SU-DHL-6 (cell line): Measurements from ENCODE around the gene TCP11.
"Not testable (repeated sequence)": the region's sequence is repeated elsewhere in the genome, so short reads cannot be mapped to it uniquely, and the experiment has no call there.

Source experiments
- H2AFZ ChIP-seq: fragments of 200-600 bp; sonication (generic); 2 replicates; pipeline ENCODE4 v1.6.1; 2014; ENCODE audit warnings: low read depth, mild to moderate bottlenecking, moderate library complexity, mixed read lengths, antibody characterized with exemption, low read length; ENCODE audit not compliant: severe bottlenecking
- H3F3A ChIP-seq: fragments of 200-600 bp; shearing (Covaris generic); 2 replicates; pipeline ENCODE4 v1.6.0; 2016; ENCODE audit warnings: antibody characterized with exemption, mild to moderate bottlenecking; ENCODE audit not compliant: insufficient read depth
- H3K27ac ChIP-seq: fragments of 200-600 bp; sonication (generic); 2 replicates; pipeline ENCODE4 v1.5.1; 2016; ENCODE audit warnings: low read depth, mild to moderate bottlenecking, low read length, moderate library complexity, mixed read lengths
- H3K27me3 ChIP-seq: fragments of 200-600 bp; sonication (generic), shearing (Covaris generic); 2 replicates; pipeline ENCODE4 v1.6.0; 2014; ENCODE audit warnings: mild to moderate bottlenecking, low read length
- H3K36me3 ChIP-seq: fragments of 200-600 bp; sonication (generic); 2 replicates; pipeline ENCODE4 v1.6.1; 2014; ENCODE audit warnings: mild to moderate bottlenecking, low read length, mixed read lengths
- H3K4me2 ChIP-seq: fragments of 300-600, 200-600 bp; shearing (Covaris generic), sonication (generic); 2 replicates; pipeline ENCODE4 v1.6.0; 2014; ENCODE audit warnings: low read length, low read depth, mild to moderate bottlenecking; ENCODE audit not compliant: poor library complexity, severe bottlenecking
- H3K4me3 ChIP-seq: fragments of 200-600 bp; sonication (generic); 2 replicates; pipeline ENCODE4 v1.5.1; 2014; ENCODE audit warnings: antibody characterized with exemption, low read length, mild to moderate bottlenecking, mixed read lengths; ENCODE audit not compliant: insufficient read depth, poor library complexity, severe bottlenecking
- H3K79me2 ChIP-seq: fragments of 200-600 bp; sonication (generic); 2 replicates; pipeline ENCODE4 v1.6.1; 2014; ENCODE audit warnings: mild to moderate bottlenecking, low read length, moderate library complexity; ENCODE audit not compliant: insufficient read depth
- H3K9ac ChIP-seq: fragments of 200-600 bp; sonication (generic); 2 replicates; pipeline ENCODE4 v1.7.0; 2014; ENCODE audit warnings: mild to moderate bottlenecking, low read length
- H3K9me2 ChIP-seq: fragments of 200-600 bp; sonication (generic); replicated peaks from 2 replicates; pipeline ENCODE4 v1.6.1; 2014; ENCODE audit warnings: low read length; ENCODE audit not compliant: insufficient read depth
- H3K9me3 ChIP-seq: fragments of 200-600 bp; sonication (generic); 2 replicates; pipeline ENCODE4 v1.6.1; 2014; ENCODE audit warnings: low read length, mixed read lengths; ENCODE audit not compliant: insufficient read depth
- H4K20me1 ChIP-seq: fragments of 200-600 bp; sonication (generic); 2 replicates; pipeline ENCODE4 v1.6.1; 2014; ENCODE audit warnings: low read depth, mild to moderate bottlenecking, antibody characterized with exemption, low read length, moderate library complexity, mixed read lengths
- CTCF ChIP-seq: fragments of 200-600 bp; sonication (generic); IDR thresholded peaks from one replicate; pipeline ENCODE4 v1.5.1; 2017; ENCODE audit warnings: antibody characterized with exemption, mild to moderate bottlenecking, low read length, moderate library complexity; ENCODE audit not compliant: insufficient read depth, poor library complexity, severe bottlenecking
- EZH2phosphoT487 ChIP-seq: fragments of 200-600 bp; sonication (generic), shearing (Covaris generic); conservative IDR thresholded peaks from 2 replicates; pipeline ENCODE4 v1.6.1; 2018; ENCODE audit warnings: mild to moderate bottlenecking, antibody characterized with exemption, low read length, moderate library complexity, mixed read lengths

The TCP11 gene

GRCh38 chr6:35139470-35139869, 1.7 kb downstream of the TCP11 start:
- Histone ChIP-seq H3K9me3 (no peaks in the 10 kb centered on the region), H3F3A (no peaks in the 10 kb centered on the region), H3K9me2 (no peaks in the 10 kb centered on the region), H3K27ac (no peak overlapping the region), H3K27me3 (no peaks in the 10 kb centered on the region), H3K79me2 (no peaks in the 10 kb centered on the region), H3K4me2 (no peak overlapping the region), H3K36me3 (no peaks in the 10 kb centered on the region), H3K4me3 (no peak overlapping the region), H3K9ac (no peak overlapping the region), H2AFZ (no peak overlapping the region), H4K20me1 (no peaks in the 10 kb centered on the region)
- TF ChIP-seq CTCF (no peak), EZH2phosphoT487 (no peak)

GRCh38 chr6:35138191-35138590, 2.9 kb downstream of the TCP11 start:
- not testable (repeated sequence) for H4K20me1 ChIP-seq, H3K9me2 ChIP-seq, H2AFZ ChIP-seq, H3K9ac ChIP-seq, H3K27me3 ChIP-seq, H3K4me2 ChIP-seq, H3K9me3 ChIP-seq, H3K4me3 ChIP-seq, H3K27ac ChIP-seq, H3K79me2 ChIP-seq, H3K36me3 ChIP-seq, H3F3A ChIP-seq

DNA sequence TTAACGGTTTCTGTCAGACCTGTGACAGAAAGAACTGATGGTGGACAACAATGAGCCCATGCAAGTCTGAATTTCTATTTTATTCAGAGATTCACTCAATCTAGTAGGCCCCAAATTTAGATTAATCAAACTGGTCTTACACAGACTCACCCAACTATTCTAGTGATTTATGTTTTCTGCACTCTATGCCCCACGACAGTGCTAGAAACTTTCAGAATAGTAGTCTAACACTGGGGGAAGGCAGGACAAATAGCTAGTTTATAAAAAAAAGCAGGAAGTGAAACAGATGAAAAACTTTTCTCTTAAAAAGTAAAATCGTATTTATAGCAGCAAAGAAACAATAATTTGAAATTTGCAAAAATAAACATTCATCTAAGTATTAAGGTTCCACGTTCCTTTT, 5.0 kb downstream of the TCP11 start:
- Histone ChIP-seq H3K4me2 (no peak overlapping the region), H3K27me3 (no peaks in the 10 kb centered on the region), H2AFZ (no peak overlapping the region), H3F3A (no peaks in the 10 kb centered on the region), H3K9ac (no peak overlapping the region), H4K20me1 (no peaks in the 10 kb centered on the region), H3K9me2 (no peaks in the 10 kb centered on the region), H3K9me3 (no peaks in the 10 kb centered on the region), H3K4me3 (no peak overlapping the region), H3K36me3 (no peaks in the 10 kb centered on the region), H3K27ac (no peak overlapping the region), H3K79me2 (no peaks in the 10 kb centered on the region)
- TF ChIP-seq EZH2phosphoT487 (no peak), CTCF (no peak)

DNA sequence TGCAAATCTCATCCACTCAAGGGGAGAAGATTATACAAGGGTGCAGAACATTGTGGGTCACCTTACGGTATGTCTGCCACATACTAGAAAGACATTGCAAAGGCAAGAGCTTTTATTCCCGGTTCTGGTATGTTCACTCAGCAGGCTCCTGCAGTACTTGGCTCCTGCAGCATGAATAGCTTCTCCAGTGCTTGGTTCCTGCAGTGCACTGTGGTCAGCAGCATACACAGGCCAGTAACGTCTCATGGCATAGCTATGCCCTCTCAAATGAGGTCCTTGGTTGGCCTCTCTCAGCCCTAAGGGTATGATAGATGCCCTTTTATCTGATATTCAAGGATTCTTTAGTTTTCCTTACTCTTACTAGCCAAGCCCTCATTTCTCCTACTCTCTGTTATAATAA, 12.6 kb downstream of the TCP11 start:
- Histone ChIP-seq H3K9me3 (no peaks in the 10 kb centered on the region), H3K9me2 (no peaks in the 10 kb centered on the region), H3K9ac (no peak overlapping the region), H3F3A (no peaks in the 10 kb centered on the region), H4K20me1 (no peaks in the 10 kb centered on the region), H2AFZ (no peak overlapping the region), H3K4me3 (no peak overlapping the region), H3K27ac (no peak overlapping the region), H3K79me2 (no peaks in the 10 kb centered on the region), H3K36me3 (no peaks in the 10 kb centered on the region), H3K4me2 (no peak overlapping the region), H3K27me3 (no peaks in the 10 kb centered on the region)
- TF ChIP-seq EZH2phosphoT487 (no peak), CTCF (no peak)
